ENCODE measurements around the gene ZMAT5. TPM values are rescaled to one million over a fixed set of nuclear protein-coding genes. Genes with fewer than 3 reads are reported as not detected.
A peak's percentile ranks its signal among the peaks of the same experiment; 100 is the strongest.

Gene ZMAT5
- polyA plus RNA-seq, 1 donor (not counting 4 experiments of a cell fraction or from before 2014, with no cell fraction given): 11.1 TPM

- dilution Hi-C loops (cut with MboI; ENCODE audit: extremely low pct_ligation_motif_present, low sequenced_read_pairs): no loop called here
- Histone ChIP-seq H3K9ac (ENCODE audit: control insufficient read depth, extremely low read depth, insufficient read depth, low read length) (no peak overlapping the region), H2AFZ (ENCODE audit: control insufficient read depth, low read length) (no peak overlapping the region), H3K4me1 (ENCODE audit: control insufficient read depth, extremely low read depth, insufficient read depth, low read length) (peaks cover 14% of the 10 kb centered on the region), H3K9me3 (ENCODE audit: control insufficient read depth, low read depth, low read length) (no peaks in the 10 kb centered on the region), H3K79me2 (ENCODE audit: control insufficient read depth, insufficient read depth, low read length) (no peaks in the 10 kb centered on the region), H4K20me1 (ENCODE audit: control insufficient read depth, extremely low read depth, insufficient read depth, low read length) (no peaks in the 10 kb centered on the region), H3K4me3 (ENCODE audit: control insufficient read depth in 2 of 3, extremely low read depth in 1 of 3, insufficient read depth in 2 of 3, low read depth in 1 of 3, low read length in 3 of 3) (no peak overlapping the region), H3K9me1 (ENCODE audit: control insufficient read depth, extremely low read depth, insufficient read depth, low read length) (no peaks in the 10 kb centered on the region), H3K27ac (ENCODE audit: control insufficient read depth, insufficient read depth, low read length) (peak overlapping the region; percentile 49), H3K27me3 (ENCODE audit: control insufficient read depth, extremely low read depth, insufficient read depth, low read length) (no peaks in the 10 kb centered on the region), H3K4me2 (ENCODE audit: control insufficient read depth, extremely low read depth, insufficient read depth, low read depth, low read length) (peak overlapping the region; percentile 55), H3K36me3 (ENCODE audit: control insufficient read depth in 2 of 2, extremely low read depth in 1 of 2, insufficient read depth in 2 of 2, low read length in 2 of 2) (peaks cover 32 to 41% of the 10 kb centered on the region in 2 experiments)
- FAIRE-seq (no peak), DNase-seq (ENCODE audit: low read depth, low spot score) (no peak)
- TF ChIP-seq EZH2 (IDR thresholded peaks at IDR 0.05; ENCODE audit: low read length) (no peak), CTCF (optimal IDR thresholded peaks at IDR 0.05 in 1 of 3, IDR thresholded peaks at IDR 0.05 in 1 of 3, conservative IDR thresholded peaks at IDR 0.05 in 1 of 3; ENCODE audit: extremely low read depth in 1 of 3, insufficient read depth in 2 of 3, low read length in 3 of 3) (no peak)
Observed at GRCh38 chr22:29798801-29799200, 32.0 kb upstream of the ZMAT5 start.

- no peaks in the 10 kb centered on the region for H3K9me3 ChIP-seq (ENCODE audit: control insufficient read depth, low read depth, low read length)
- peaks cover 14% of the 10 kb centered on the region for H3K4me1 ChIP-seq (ENCODE audit: control insufficient read depth, extremely low read depth, insufficient read depth, low read length)
- no peak for DNase-seq (ENCODE audit: low read depth, low spot score)
- dilution Hi-C loops (cut with MboI; ENCODE audit: extremely low pct_ligation_motif_present, low sequenced_read_pairs): no loop called here
- H3K79me2 ChIP-seq (ENCODE audit: control insufficient read depth, insufficient read depth, low read length): no peaks in the 10 kb centered on the region
- no peak overlapping the region for H3K4me3 ChIP-seq (ENCODE audit: control insufficient read depth in 2 of 3, extremely low read depth in 1 of 3, insufficient read depth in 2 of 3, low read depth in 1 of 3, low read length in 3 of 3)
- TF ChIP-seq EZH2 (IDR thresholded peaks at IDR 0.05; ENCODE audit: low read length): no peak
- TF ChIP-seq CTCF (optimal IDR thresholded peaks at IDR 0.05 in 1 of 3, IDR thresholded peaks at IDR 0.05 in 1 of 3, conservative IDR thresholded peaks at IDR 0.05 in 1 of 3; ENCODE audit: extremely low read depth in 1 of 3, insufficient read depth in 2 of 3, low read length in 3 of 3): no peak
- peaks cover 32 to 39% of the 10 kb centered on the region in 2 experiments for H3K36me3 ChIP-seq (ENCODE audit: control insufficient read depth in 2 of 2, extremely low read depth in 1 of 2, insufficient read depth in 2 of 2, low read length in 2 of 2)
- no peaks in the 10 kb centered on the region for H3K9me1 ChIP-seq (ENCODE audit: control insufficient read depth, extremely low read depth, insufficient read depth, low read length)
- FAIRE-seq: peak; percentile 52
- H3K9ac ChIP-seq (ENCODE audit: control insufficient read depth, extremely low read depth, insufficient read depth, low read length): no peak overlapping the region
- H3K4me2 ChIP-seq (ENCODE audit: control insufficient read depth, extremely low read depth, insufficient read depth, low read depth, low read length): no peak overlapping the region
- H3K27ac ChIP-seq (ENCODE audit: control insufficient read depth, insufficient read depth, low read length): no peak overlapping the region
- H4K20me1 ChIP-seq (ENCODE audit: control insufficient read depth, extremely low read depth, insufficient read depth, low read length): no peaks in the 10 kb centered on the region
- H3K27me3 ChIP-seq (ENCODE audit: control insufficient read depth, extremely low read depth, insufficient read depth, low read length): no peaks in the 10 kb centered on the region
- no peak overlapping the region for H2AFZ ChIP-seq (ENCODE audit: control insufficient read depth, low read length)
Observed at GRCh38 chr22:29798318-29798717, 31.5 kb upstream of the ZMAT5 start.
